Rectal smooth muscle tissue (tissue), 1 donor: ENCODE data around the gene COL23A1.

Experiments used
- H3K27ac ChIP-seq: one replicate; pipeline ENCODE4 v1.7.0; 2013; ENCODE audit warnings: low read depth, low read length, inconsistent platforms
- H3K27me3 ChIP-seq: one replicate; pipeline ENCODE4 v1.7.0; 2013; ENCODE audit warnings: low read length; ENCODE audit not compliant: control insufficient read depth, insufficient read depth
- H3K36me3 ChIP-seq: one replicate; pipeline ENCODE4 v1.7.0; 2013; ENCODE audit warnings: low read length; ENCODE audit not compliant: control insufficient read depth, insufficient read depth
- H3K4me1 ChIP-seq: one replicate; pipeline ENCODE4 v1.7.0; 2013; ENCODE audit warnings: low read length; ENCODE audit not compliant: control insufficient read depth, insufficient read depth
- H3K4me3 ChIP-seq: one replicate; pipeline ENCODE4 v1.7.0; 2013; ENCODE audit warnings: low read length
- H3K9ac ChIP-seq: one replicate; pipeline ENCODE4 v1.7.0; 2013; ENCODE audit warnings: low read length

COL23A1 gene

DNA sequence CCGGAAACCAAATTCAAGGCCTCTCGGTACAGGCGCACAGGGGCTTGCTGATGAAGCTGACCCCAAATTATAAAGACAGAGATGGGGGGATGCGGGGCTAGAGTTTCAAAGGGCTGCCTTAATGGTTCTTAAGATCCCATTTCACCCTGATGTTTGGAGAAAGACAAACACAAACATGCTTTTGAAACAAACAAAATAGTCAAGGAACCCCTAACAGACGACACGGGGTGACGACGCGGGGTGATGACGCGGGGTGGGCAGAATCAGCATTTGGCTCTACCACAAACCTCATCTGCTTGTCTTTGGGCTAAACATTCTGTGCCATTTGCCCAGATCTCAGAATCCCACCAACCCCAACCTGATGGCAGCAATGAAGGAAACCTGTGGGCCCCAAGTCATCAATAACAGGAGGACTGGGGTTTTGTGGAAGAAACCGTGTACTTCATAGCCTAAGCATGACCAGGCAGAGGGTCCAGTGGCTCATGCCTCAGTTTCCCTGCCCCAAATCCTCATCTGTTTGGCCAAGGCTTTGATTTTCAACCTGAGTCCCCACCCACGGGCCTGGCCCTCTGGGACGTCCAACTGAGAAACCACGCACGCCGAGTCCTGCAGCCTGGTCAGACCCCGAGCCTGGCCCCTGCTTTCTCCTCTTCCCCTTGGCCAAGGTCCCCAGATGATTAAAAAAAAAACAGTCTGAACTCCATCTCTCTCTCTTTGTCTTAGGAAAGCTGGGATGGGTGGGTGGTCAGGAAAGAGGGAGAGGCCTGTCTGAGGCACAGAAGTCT is 148.5 kb downstream of the COL23A1 start:
- H3K36me3 ChIP-seq, result no peaks in the 10 kb centered on the region
- no peak overlapping the region for H3K4me3 ChIP-seq
- no peak overlapping the region for H3K9ac ChIP-seq
- peaks cover 4% of the 10 kb centered on the region for H3K27me3 ChIP-seq
- no peak overlapping the region for H3K27ac ChIP-seq
- no peaks in the 10 kb centered on the region for H3K4me1 ChIP-seq

DNA sequence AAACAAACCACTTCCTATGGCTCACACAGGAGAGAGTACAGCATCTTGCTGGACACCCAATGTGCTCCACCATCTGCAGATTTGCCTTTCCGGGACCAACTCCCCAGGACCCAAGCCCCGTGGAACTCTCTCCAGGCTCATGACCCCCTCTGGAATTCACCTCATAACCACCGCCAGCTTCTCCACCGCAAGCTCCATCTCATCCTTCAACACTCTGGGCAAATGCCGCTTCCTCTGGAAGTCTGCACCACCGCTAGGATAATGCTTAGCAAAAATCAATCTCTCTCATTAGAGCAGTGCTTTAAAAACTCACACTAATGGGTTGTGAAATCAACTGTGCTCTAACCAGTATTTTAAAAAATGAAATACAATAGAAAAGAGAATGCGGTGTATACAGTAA is 150.0 kb downstream of the COL23A1 start:
- no peak overlapping the region for H3K27ac ChIP-seq
- H3K9ac ChIP-seq, result no peak overlapping the region
- peaks cover 4% of the 10 kb centered on the region for H3K27me3 ChIP-seq

DNA sequence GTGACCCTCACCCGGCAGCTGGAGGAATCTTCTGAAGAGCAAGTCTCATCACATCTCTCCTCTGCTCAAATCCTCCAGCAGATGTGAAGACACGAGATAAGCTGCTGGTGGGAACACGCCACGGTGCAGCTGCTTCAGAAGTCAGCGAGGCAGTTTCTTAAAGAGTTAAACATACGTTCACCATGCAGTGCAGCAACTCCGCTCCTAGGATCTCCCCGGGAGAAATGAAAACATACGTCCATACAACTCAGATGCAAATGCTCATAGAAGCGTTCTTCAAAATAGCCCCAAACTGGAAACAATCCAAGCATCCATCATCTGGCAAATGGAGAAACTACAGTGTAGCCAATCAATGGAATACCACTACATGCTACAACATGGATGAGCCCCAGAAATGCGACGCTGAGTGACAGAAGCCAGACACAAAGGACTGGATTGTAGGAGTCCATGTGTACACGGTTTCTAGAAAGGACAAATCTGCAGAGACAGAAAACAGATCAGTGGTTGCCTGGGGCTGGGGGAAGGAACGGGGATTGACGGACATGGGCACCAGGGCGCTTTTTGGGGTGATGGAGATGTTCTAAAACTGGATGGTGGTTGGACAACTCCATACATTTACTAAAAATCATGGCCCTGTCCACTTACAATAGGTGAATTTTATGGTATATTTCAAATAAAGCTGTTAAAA is 150.6 kb downstream of the COL23A1 start:
- Histone ChIP-seq H3K27ac (no peak overlapping the region), H3K4me1 (no peaks in the 10 kb centered on the region), H3K4me3 (no peak overlapping the region), H3K9ac (no peak overlapping the region), H3K36me3 (no peaks in the 10 kb centered on the region), H3K27me3 (peaks cover 4% of the 10 kb centered on the region)

More for the DNA sequence above, 150.0 kb downstream of the COL23A1 start:
- no peaks in the 10 kb centered on the region for H3K36me3 ChIP-seq
- H3K4me1 ChIP-seq, result no peaks in the 10 kb centered on the region
- H3K4me3 ChIP-seq, result no peak overlapping the region

DNA sequence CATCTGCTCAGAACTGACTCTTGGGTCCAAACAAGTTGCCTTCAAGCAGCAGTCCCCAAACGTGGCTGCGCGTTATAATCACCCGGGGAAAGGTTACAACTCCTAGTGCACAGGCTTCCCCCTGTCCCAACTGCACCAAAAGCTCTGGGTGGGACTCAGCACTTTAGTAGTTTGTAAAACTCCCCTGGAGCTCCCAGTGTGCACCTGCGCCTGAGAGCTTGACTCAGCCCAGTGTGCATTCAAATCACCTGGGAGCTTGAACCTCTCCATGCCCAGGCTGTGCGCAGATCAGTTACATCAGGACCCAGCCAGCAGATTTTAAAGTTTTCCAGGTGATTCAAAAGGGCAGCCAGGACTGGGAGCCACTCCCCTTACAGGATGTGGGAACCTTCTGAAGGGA is 151.4 kb downstream of the COL23A1 start:
- Histone ChIP-seq H3K27ac (no peak overlapping the region), H3K27me3 (peaks cover 4% of the 10 kb centered on the region), H3K4me3 (no peak overlapping the region)

DNA sequence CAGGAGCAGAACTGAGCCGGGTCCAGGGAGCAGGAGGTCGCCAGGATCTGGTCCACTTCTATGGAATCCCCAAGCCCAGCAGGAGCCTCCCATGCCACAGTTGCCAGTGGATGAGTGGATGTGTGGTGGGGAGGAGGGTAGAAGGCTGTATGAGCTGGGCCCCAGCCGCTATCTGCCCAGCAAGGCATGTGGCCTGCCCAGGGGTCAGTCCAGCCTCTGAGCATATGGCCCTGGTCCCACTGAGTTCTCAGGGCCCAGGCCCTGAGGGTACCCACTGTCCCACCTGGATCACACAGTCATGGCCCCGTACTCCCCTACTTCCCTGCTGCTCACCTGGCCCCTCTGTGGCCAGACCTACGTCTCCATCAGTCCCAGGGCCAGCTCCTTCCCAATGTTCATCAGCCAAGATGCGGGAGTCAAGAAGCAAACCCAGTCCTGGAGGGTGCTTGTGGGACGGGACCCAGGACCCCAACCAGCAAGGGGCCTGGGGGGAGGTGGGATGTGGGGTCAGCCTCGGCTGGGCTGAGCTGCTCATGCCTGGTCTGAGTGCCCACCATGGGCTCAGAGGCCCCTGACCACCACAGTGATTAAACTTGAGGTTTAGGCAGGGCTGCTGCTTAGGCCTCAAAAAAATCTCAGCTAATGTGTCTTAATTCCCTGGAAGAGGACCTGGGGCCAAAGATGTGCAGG is 152.7 kb downstream of the COL23A1 start:
- Histone ChIP-seq H3K36me3 (no peaks in the 10 kb centered on the region), H3K4me3 (no peak overlapping the region), H3K4me1 (no peaks in the 10 kb centered on the region), H3K27me3 (peaks cover 4% of the 10 kb centered on the region), H3K9ac (no peak overlapping the region), H3K27ac (no peak overlapping the region)

More for the DNA sequence above, 151.4 kb downstream of the COL23A1 start:
- H3K36me3 ChIP-seq, result no peaks in the 10 kb centered on the region
- H3K4me1 ChIP-seq, result no peaks in the 10 kb centered on the region
- no peak overlapping the region for H3K9ac ChIP-seq

DNA sequence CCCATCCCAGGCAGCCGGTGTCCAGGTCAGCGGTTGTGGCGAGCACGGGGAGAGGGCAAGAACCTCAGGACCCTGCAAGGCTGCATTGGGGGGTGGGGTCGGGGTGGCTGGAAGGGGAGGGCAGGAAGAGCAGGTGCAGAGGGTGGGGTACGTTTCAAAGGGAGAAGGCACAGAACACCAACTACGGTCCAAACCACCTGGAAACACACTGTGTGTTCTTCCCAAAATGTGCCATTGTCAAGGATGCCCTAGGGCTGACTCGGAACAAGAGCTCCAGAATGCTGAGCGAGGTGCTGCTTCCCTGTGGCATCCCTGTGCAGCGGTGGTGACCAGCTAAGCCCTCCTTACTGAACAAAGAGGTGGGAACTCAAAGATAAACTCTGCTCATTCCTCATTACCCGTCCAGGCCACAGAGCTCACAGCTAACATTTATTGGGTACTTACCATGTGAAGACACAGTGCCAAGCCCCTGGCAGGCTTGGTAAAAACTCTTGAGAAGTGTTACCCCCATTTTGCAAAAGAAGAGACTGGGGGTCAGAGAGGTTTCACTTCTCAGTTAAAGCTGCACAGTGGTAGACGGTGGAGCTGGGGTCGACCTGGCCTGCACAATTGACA is 153.8 kb downstream of the COL23A1 start:
- peaks cover 4% of the 10 kb centered on the region for H3K27me3 ChIP-seq
- H3K27ac ChIP-seq, result no peak overlapping the region
- H3K4me1 ChIP-seq, result no peaks in the 10 kb centered on the region
- no peaks in the 10 kb centered on the region for H3K36me3 ChIP-seq
- no peak overlapping the region for H3K4me3 ChIP-seq
- H3K9ac ChIP-seq, result no peak overlapping the region

DNA sequence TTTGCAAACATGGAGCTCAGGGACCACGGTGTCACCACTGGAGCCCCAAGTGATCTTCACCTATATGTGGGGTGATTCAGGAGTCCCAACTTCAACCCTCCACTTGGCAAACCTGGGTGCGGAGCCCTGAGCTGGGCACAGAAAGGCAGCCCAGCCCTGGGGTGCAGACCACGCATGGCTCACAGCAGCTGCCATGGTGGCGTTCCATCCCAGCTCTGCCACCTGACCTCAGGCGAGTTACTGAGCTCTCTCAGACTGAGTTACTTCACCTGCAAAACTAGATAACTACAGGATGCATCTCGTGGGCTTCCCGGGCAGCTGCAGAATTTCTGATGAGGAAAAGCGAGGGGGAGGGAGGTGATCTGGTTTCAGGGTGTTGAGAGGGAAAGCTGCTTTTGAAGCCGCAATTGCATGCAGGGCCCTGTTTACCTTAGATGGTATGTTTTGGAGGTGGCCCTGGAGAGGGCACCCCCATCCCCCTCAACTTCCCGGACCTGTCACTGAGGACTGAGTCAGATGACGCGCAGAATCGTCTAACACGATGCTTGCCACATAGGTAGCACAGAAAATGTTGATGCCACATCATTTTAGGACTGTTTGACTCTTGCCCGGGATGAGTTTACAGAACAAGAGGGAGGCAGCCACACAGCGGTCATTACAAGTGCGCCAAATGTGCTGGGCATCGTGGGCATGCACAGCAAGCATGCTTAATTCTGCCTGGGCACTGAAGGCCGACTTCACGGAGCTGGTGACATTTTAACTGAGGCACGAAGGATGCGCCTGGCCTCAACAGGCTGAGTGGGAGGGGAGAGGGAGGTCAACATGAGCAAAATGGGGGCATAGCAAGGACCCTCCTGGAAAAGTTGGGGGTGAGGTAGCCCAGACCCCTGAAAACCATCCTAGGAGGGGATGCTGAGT is 154.6 kb downstream of the COL23A1 start:
- H3K27me3 ChIP-seq, result peaks cover 4% of the 10 kb centered on the region
- H3K27ac ChIP-seq, result no peak overlapping the region
- H3K9ac ChIP-seq, result no peak overlapping the region
- H3K4me3 ChIP-seq, result no peak overlapping the region
- no peaks in the 10 kb centered on the region for H3K4me1 ChIP-seq
- H3K36me3 ChIP-seq, result no peaks in the 10 kb centered on the region

DNA sequence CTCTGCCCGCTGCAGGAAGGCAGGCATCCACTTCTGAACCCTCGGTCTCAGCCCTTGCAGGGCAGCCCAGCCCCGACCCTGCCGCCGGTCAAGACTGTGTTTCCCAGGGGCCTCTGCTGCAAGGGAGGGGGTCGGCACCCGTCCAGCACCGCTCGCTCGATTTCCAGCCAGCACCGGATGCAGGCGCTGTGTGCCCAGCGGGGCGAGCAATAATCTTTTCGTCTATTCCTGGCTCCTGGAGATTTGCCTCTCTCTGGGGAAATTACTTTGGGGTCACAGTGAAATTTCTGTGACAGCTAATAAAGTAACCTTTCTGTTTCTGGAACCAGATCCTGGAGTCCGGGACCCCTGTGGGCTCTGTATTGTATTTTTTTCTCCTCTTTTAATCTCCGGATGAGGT is 155.3 kb downstream of the COL23A1 start:
- Histone ChIP-seq H3K36me3 (no peaks in the 10 kb centered on the region), H3K4me3 (no peak overlapping the region), H3K9ac (no peak overlapping the region), H3K27me3 (peaks cover 4% of the 10 kb centered on the region), H3K27ac (no peak overlapping the region), H3K4me1 (no peaks in the 10 kb centered on the region)

DNA sequence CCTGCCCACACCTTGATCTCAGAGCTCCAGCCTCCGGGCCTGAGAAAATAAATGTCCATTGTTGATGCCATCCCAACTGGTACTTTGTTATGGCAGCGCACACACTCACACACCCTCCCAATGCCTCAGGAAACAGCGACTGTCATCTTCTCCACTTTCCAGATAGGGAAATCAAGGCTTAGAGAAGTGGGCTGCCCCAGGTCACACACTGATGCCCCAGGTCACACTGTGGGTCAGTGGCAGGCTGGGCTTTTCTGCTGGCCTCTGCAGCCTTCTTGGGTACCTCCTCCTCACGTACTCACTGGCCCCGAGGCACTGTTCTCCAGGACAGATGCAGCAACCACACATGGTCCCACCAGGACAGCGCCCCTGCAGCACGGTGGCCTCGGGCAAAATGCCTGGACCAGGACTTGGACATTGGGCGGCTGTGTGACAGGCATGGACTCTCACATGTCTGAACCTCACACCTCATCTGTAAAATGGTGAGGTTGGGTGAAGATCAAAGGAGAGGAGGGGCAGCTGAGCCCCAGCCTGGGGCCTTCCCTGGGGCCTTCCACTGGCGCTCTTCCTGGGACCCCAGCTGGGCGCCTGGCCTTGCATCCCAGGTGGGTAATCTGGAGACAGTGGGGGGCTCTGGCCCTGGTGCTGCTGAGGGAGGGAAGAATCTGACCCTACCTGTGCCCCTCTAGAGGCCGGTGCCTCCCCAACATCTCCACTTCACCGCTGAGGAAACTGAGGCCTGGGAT is 156.0 kb downstream of the COL23A1 start:
- Histone ChIP-seq H3K4me3 (no peak overlapping the region), H3K4me1 (no peaks in the 10 kb centered on the region), H3K9ac (no peak overlapping the region), H3K27ac (no peak overlapping the region), H3K36me3 (no peaks in the 10 kb centered on the region), H3K27me3 (peaks cover 2% of the 10 kb centered on the region)

DNA sequence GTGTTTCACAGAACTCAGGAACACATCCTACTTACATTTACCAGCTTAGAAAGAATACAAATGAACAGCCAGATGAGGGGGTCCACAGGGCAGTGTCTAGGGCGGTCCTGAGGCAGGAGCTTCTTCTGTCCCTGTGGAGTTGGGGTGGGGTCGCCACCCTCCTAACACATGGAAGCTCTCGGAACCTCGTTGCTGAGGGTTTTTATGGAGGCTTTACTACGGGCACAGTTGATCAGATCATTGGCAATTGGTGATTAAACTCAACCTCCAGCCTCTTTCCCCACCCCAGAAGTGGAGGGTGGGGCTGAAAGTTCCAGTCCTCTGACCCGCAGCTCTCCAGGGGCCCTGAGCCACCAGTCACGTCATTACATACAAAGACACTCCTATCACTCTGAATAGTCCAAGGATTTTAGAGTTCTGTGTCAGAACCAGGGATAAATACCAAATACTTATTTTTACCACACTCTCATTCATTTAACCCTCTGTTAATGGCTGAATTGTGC is 156.9 kb downstream of the COL23A1 start:
- no peaks in the 10 kb centered on the region for H3K27me3 ChIP-seq
- H3K27ac ChIP-seq, result no peak overlapping the region
- H3K4me1 ChIP-seq, result no peaks in the 10 kb centered on the region
- H3K4me3 ChIP-seq, result no peak overlapping the region
- no peaks in the 10 kb centered on the region for H3K36me3 ChIP-seq
- H3K9ac ChIP-seq, result no peak overlapping the region
